DLD1 (cell line): ENCODE measurements around the gene OR5C1.
"Not testable (repeated sequence)": the region's sequence is repeated elsewhere in the genome, so short reads cannot be mapped to it uniquely, and the experiment has no call there.

ENCODE experiments used
- in situ Hi-C: cut with HindIII; loops from 2 replicates; pipeline ENCODE4 v1.10.0; 2017; ENCODE audit warnings: low sequenced_read_pairs

OR5C1 gene

DNA sequence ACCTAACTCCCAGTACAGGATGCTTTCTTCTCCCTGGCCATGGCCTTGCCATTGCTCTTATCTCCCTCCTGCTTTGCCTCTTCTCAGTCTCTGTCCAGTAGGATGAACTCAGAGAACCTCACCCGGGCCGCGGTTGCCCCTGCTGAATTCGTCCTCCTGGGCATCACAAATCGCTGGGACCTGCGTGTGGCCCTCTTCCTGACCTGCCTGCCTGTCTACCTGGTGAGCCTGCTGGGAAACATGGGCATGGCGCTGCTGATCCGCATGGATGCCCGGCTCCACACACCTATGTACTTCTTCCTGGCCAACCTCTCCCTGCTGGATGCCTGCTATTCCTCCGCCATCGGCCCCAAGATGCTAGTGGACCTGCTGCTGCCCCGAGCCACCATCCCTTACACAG, at the start of gene OR5C1:
TSS of gene OR5C1 (plus strand) at position 103 of the 400 bp plus-strand sequence. CDS start at position 103, 0 bp downstream.
- in situ Hi-C loops: no loop called here

DNA sequence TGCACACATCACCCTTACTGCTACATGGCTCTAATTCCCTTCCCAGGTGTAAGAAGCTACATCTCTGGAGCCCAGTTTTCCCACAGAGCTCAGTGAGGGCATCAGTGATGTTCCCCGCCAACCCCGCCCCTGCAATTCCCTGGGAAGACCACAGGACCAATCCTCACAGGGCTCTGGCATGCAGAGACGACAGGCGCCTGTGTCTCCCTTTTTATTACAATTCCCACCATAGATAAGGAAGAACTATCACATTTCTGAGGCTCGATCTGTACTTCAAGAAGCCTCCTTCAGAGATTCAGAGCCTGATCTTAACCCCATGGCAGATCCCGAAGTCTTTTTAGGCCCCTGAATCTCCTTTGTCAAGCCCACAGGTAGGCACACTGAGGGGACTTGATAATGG, 46.7 kb upstream of the OR5C1 start, which contains the start of gene OR1L6:
TSS of gene OR1L6 (plus strand) at position 301 of the 400 bp plus-strand sequence. CDS start 7,545 bp downstream, outside the sequence.
- in situ Hi-C loops: no loop called here

DNA sequence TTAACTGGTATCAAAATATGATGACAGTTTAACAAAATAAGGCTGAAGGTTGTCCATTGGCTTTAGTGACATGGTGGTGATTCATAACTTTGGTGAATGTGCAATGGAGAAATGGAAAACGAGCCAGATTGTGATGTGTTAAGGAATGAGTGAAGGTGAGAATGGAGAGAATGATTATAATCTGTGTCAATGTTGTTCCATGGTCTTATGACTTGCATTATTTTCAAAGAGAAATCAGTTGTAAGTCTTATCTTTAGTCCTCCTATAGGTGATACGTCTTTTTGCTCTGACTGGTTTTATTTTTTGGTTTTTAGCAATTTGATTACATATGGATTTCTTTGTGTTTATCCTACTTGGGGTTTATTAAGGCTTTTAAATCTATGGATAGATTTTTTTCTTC, 33.9 kb upstream of the OR5C1 start:
- in situ Hi-C loops: no loop called here

DNA sequence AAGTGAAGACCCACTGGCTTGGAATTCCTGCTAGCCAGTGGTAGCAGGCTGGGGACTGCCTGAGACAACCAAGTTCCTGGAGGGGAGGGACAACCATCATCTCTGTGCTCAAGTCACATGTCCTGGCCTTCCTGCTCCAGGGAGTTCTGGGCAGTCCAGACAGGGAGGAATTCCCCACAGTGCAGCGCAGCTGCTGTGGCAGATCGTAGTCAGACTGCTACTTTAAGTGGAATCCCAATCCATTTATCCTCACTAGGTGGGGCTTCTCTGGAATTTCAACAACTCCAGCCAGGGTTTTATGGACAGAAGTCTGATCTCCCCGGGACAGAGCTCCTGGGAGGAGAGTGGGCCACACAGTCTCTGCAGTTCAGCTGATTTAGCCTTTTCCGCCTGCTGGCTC, 20.9 kb upstream of the OR5C1 start:
- in situ Hi-C loops: no loop called here

DNA sequence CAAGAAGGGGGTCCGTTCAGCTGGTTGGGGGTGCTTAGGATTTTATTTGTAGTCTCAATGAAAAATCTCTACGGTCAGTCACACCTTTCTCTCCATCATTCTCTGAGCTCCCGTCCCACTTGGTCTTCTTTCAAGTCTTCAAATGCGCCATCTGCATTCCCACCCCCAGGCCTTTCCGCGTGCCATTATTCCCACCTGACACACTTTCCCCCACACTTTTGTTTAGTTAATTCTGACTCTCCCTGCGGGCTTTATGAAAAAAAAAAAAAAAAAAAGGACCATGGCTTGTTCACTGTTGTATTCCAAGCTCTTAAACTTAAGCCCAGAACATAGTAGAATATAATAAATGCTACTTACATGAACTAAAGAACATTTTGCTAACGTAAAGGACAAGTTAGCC, 11.7 kb upstream of the OR5C1 start:
- in situ Hi-C loops: no loop called here

DNA sequence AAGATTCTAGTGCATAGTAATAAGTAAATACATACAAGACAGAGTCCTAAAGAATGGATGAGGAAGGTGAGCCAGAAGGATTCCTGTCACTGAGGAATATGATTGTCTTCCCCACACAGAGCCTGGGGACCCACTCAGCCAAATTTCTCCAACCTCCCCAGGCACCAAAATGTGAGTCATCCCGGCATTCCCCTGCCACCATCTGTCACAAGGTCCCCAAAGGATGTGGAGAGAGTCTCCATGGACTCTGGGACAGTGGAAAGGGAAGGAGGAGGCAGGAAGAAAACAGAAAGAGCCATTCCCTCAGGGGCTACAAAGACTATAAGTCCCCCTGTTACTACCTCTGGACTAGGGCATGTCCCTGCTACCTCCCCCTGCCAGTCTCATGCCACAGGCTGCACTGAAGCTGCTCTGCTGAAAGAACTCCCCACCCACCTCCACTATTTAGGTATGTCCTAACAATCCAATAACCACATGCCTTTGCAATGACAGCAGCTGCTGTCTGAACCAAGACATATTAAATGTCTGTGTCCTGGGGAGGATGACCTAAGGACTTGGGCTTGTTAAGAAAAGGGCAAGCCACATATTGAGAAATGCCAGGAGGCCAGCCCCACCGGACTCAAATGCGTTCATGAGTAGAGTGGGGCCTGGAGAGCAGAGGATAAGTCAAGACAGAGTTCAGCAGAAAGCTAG, 10.7 kb upstream of the OR5C1 start:
- in situ Hi-C loops: no loop called here

DNA sequence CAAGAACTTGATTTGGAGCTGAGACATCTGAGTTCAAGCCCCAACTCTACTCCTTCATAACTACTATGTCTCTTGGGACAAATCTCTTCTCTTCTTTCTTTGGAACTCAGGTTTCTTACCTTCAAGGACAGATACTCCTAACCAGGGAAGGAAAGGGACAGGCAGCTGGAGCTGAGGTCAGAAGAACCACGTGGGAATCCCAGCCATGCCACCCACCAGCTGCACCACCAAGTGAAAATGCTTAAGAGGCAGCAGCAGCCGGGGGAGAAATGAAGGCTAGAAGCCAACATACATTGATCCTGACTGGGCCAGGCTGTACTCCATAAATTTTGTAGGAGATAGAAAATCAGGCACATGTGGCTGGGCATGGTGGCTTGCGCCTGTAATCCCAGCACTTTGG, 9.6 kb upstream of the OR5C1 start:
- in situ Hi-C loops: no loop called here

DNA sequence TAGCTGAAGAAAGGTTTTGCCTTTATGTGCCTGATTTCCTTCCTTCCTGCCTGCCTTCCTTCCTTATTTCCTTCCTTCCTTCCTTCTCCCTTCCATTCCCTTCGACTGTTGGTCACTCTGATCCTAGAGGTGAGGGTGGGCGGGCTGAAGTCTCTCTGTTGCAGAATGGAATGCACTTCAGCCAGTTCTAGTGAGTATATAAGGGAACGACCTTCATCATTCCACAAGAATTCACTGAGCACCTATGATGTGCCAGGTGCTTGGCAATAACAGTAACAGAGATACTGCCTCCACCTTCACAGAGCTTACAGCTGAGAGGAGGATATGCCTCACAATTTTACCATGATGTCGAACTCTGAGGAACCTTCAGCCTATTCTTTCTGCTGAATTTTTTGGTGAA, 8.7 kb upstream of the OR5C1 start:
- in situ Hi-C loops: no loop called here

DNA sequence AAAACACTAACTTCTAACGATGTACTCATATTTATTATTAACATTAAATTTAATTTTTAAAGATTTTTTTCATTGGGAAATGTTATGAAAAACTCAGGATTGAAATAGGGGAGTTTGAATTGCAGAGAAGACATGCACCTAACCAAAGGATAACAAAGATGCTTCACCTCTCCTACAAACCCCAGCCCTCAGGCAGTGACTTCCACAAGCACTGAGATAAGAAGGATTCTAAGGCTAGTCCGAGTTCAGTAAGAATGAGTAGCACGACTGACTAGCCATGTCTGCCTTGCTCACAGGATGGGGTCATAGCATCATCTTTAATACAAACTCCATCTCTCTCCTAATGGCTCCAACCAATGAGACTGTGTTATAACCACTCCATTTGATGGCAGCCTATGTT, 7.1 kb upstream of the OR5C1 start:
- in situ Hi-C loops: no loop called here

DNA sequence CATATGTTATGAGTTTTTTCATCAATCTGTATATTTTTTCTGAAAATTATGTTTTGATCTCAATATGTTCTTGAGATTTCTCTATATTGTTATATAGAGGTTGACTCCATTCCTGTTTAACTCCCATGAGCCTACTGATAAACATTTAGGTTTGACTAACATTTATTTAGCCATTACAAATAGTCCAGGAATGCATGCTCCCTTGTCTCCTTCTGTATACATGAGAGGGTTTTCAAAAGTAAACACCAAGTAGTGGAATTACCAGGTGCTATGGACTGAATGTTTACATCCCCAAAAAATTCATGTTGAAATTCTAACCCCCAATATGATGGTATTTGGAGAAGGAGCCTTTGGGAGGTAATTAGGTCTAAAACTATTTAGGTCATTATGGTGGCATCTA, 3.5 kb upstream of the OR5C1 start:
- in situ Hi-C loops: no loop called here

DNA sequence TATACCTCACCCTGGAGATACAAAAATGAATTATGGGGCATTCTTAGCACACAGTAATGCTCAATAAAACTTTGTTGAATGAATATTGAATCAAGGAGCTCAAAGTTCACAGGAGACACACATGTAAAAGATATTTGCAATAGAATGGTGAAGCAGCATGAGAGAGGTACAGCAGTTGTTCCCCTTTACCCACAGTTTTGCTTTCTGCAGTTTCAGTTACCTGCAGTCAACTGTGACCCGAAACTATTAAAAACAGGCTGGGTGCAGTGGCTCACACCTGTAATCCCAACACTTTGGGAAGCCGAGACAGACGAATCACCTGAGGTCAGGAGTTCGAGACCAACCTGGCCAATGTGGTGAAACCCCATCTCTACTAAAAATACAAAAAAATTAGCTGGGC, 2.4 kb upstream of the OR5C1 start:
- in situ Hi-C loops: no loop called here

DNA sequence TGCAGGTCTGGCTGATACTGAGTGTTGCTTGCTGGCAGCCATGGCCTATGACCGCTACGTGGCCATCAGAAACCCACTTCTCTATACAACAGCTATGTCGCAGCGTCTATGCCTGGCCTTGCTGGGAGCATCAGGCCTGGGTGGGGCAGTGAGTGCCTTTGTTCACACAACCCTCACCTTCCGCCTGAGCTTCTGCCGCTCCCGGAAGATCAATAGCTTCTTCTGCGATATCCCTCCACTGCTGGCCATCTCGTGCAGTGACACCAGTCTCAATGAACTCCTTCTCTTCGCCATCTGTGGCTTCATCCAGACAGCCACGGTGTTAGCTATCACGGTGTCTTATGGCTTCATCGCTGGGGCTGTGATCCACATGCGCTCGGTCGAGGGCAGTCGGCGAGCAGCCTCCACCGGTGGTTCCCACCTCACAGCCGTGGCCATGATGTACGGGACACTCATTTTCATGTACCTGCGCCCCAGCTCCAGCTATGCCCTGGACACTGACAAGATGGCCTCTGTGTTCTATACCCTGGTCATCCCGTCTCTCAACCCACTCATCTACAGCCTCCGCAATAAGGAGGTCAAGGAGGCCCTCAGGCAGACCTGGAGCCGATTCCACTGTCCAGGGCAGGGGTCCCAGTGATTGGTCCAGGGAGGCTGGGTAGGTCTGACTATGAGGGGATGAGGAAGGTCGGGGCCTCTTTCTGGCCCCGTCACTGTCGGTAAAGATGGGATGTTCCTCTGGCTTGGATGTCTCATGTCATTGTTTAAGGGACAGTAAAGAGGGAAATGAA, 718 bp downstream of the OR5C1 start:
- in situ Hi-C loops: no loop called here

DNA sequence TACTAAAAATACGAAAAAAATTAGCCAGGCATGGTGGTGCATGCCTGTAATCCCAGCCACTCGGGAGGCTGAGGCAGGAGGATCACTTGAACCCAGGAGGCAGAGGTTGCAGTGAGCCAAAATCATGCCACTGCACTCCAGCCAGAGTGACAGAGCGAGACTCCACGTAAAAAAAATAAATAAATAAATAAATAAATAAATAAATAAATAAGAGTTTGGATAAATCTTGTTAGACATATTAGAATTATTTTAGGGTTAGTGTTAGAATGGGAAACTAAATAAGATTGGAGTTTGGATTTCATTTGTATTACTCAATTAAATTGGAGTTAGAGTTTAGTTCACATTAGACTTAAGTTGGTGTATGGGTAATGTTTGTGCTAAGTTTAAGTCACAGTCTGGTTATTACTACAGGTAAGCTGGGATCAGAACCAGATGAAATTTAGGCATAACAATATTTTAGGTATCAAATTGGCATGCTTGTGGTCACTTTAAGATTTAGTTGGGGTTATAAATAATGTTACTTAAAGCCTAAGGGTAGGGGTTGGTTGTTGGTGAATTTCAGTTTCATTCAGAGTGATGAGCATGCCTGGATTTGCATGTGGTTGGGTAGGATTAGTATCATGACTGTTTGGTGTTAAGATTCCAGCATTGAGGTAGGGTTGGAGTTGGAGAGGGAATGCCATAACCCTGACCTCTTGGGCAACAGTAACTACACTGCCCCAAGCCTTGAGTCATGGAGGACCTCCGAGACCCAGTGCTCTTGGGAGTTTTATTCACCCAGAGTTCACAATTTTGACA, 3.3 kb downstream of the OR5C1 start:
- in situ Hi-C loops: no loop called here

DNA sequence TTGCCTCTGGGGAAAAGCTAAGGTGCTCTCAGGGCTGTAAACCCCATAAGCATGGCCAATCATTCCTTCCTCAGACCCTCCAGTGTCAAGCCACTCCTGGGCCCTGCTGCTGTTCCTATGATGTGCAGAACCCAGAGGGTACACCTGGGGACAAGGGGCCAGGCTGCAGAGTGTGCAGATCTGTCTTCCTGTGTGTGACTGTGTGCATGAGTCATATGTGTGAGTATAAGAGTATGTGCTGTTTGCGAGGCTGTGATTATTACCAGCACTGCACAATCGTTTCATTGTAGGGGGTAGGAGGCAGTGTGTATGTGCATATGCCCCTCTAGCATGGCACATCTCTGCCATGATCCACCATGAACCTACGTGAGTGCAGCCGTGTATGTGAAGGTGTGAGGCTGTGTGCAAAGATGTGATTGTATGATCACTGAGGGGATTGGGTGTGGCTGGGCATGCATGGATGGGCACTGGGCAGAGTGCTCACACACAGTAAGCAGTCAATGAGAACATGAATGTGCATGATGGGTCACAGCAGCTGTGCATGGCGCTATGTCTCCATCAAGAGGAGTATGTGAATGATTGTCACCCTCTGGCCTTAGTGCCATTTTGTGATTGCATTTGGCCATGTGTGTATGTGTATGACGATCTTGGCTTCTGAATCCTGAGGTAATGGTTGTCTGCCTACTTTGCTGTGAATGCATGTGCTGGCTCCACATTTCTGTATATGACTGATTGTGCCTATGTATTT, 8.8 kb downstream of the OR5C1 start:
- in situ Hi-C loops: no loop called here

DNA sequence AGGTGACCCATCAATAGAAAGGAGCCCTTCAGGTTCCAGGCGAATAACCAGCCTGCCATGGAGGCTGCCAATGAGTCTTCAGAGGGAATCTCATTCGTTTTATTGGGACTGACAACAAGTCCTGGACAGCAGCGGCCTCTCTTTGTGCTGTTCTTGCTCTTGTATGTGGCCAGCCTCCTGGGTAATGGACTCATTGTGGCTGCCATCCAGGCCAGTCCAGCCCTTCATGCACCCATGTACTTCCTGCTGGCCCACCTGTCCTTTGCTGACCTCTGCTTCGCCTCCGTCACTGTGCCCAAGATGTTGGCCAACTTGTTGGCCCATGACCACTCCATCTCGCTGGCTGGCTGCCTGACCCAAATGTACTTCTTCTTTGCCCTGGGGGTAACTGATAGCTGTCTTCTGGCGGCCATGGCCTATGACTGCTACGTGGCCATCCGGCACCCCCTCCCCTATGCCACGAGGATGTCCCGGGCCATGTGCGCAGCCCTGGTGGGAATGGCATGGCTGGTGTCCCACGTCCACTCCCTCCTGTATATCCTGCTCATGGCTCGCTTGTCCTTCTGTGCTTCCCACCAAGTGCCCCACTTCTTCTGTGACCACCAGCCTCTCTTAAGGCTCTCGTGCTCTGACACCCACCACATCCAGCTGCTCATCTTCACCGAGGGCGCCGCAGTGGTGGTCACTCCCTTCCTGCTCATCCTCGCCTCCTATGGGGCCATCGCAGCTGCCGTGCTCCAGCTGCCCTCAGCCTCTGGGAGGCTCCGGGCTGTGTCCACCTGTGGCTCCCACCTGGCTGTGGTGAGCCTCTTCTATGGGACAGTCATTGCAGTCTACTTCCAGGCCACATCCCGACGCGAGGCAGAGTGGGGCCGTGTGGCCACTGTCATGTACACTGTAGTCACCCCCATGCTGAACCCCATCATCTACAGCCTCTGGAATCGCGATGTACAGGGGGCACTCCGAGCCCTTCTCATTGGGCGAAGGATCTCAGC, 11.6 kb downstream of the OR5C1 start, which contains the start of gene OR1K1:
TSS of gene OR1K1 (plus strand) at position 58 of the 995 bp plus-strand sequence. CDS start at position 58, 0 bp downstream.
- in situ Hi-C loops: no loop called here

DNA sequence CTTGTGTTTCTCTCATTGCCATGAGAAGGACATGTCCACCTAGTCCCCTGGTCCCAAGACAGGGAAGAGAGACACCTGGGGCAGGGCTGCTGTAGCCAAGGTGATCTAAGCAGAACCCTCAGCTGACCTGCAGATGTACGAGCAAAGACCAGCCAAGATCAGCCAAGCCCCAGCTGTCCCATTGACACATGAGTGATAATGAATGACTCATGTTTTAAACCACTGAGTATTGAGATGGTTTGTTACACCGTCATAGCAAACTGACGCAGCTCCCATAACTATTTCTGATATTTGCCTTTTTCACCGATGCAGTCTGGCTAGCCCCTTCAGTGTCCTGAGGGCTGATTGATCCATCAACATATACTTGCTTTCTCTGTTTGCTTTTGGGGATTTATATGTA, 17.9 kb downstream of the OR5C1 start:
- in situ Hi-C loops: no loop called here

DNA sequence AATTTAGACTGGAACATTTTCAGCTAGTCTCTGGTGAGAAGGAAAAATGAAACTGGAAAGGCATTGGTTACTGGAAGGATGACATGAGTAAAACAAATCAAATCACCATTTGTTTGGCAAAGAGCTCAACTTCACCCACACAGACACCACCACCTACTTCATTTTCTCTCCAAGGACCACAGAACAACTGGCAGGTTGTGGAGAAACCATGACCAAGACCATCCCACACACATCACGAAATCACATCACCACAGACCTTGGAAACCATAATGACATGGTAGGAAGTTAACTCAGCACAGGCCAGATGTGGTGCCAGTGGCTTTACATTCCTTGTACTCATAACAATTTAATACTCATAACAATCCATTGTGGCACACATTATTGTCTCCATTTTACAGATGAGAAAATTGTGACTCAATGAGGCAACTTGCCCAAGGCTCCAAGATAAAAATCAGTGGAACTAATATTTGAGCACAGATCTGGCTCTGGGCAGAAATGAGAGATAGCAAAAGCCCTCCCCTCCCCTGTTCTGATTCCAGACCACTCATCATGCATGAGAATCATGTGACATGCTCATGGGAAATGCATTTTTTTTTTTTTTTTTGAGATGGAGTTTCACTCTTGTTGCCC, 18.7 kb downstream of the OR5C1 start:
- in situ Hi-C loops: no loop called here

DNA sequence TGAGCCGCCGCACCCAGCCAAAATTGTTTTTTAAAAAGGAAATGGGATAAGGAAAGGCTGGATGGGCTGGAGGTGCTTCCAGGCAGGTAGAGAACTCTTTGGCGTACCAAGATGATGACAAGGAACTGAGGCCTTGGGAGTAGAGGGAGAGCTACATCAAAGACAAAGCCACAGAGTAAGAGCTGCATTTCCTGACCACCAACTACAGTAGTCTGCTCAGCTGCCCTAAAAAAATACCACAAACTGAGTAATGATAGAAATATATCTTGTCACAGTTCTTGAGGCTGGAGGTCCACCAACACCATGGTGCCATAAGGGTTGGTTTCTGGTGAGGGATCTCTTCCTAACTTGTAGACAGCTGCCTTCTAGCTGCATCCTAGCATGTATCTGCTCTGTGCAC, 19.4 kb downstream of the OR5C1 start:
- in situ Hi-C loops: no loop called here

DNA sequence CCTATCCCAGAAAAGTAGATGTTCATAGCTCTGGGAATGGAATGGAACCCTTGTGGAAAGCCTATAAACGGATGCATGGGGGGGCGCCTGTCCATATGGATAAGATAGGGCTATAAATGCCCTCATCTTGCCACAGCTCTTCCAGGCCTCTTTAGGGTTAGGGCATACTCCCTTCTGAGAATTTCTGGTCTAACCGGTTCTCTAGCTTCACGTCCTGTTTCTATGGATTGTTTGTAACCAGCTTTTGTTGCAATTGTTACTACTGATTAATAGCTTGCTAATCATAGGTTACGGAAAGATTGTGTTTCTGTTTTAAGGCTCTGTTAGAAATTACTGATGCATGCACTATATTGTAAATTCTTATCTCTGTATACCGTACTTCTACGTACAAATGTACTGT, 20.5 kb downstream of the OR5C1 start:
- in situ Hi-C loops: not testable (repeated sequence)
